Lower lobe of right lung (tissue), 2 donors: ENCODE data around the gene HEMK1. TPM values are rescaled to one million over a fixed set of nuclear protein-coding genes. Genes with fewer than 3 reads are reported as not detected.

ENCODE experiments used
- ATAC-seq, 2 donors: fragments of 200-7000 bp; cut with Tn5 transposase; one replicate each; pipeline ENCODE4 v1.9.1; 2020 to 2022; ENCODE audit warnings: mild to moderate bottlenecking in 2 of 2, moderate library complexity in 2 of 2
- DNase-seq: peaks from one replicate; pipeline ENCODE4 v3.0.0-alpha.2; 2020
- H3K27ac ChIP-seq: fragments of 200-600 bp; one replicate; pipeline ENCODE4 v1.8.0; 2022
- H3K27me3 ChIP-seq: fragments of 200-600 bp; one replicate; pipeline ENCODE4 v1.8.0; 2022; ENCODE audit warnings: low read depth
- H3K36me3 ChIP-seq: fragments of 200-600 bp; one replicate; pipeline ENCODE4 v1.8.0; 2022; ENCODE audit warnings: mild to moderate bottlenecking
- H3K4me1 ChIP-seq: fragments of 200-600 bp; one replicate; pipeline ENCODE4 v1.8.0; 2022
- H3K4me3 ChIP-seq: fragments of 200-600 bp; one replicate; pipeline ENCODE4 v1.8.0; 2022; ENCODE audit warnings: mild to moderate bottlenecking
- H3K9me3 ChIP-seq: fragments of 200-600 bp; one replicate; pipeline ENCODE4 v1.8.0; 2022
- intact Hi-C: fragments of 100-400 bp; cut with DNase I; formaldehyde crosslinking; loops from one replicate; pipeline ENCODE4 v1.11.0; 2022
- total RNA-seq: library from RNA; stranded (reverse); fragmentation: NEBNext Ultra II Directional; extraction: Animal tissue kit (Norgen Biotek cat#: 25700); gene quantifications from one replicate; pipeline ENCODE4 v1.2.1, GENCODE V29; 2021
- TF ChIP-seq, protein P1 (sequence below): fragments of 200-600 bp; IDR thresholded peaks from one replicate; pipeline ENCODE4 v1.8.0; 2022; ENCODE audit warnings: antibody characterized with exemption, mild to moderate bottlenecking
- donor health status: DM: no; HTN: yes; CAD: no; lungs with severe emphysema.

HEMK1 gene
- total RNA-seq, 1 donor from 2014 or later: 28.4 TPM

DNA sequence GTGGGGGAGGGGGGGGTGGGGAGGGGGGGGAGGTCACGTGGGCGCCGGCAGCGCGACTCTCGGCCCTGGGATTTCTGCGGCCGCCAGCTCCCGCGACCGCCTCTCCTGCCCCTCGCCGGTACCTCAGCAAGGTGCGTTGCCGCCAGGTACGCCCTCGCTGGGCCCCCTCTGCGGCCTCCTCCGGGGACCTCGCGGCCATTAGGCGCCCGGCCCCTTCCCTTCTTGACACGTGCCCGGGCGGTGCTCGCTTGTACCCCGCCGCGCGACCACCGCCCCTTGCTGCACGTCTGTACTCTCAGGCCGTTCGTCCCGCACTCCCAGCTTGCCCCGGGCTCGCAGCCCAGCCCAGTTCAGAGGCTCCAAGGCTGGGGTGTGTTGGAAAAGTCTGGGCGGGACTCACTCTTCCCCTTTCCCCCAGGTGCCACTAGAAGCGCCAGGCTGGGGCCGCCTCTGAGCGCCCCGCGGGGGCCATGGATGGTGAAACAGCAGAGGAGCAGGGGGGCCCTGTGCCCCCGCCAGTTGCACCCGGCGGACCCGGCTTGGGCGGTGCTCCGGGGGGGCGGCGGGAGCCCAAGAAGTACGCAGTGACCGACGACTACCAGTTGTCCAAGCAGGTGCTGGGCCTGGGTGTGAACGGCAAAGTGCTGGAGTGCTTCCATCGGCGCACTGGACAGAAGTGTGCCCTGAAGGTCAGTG lies 47.9 kb downstream of the HEMK1 start, which contains the start of gene MAPKAPK3:
TSS of gene MAPKAPK3 (plus strand) at position 56 of the 696 bp plus-strand sequence. CDS start at position 471, 415 bp downstream.
- H3K4me1 ChIP-seq: peaks cover 75% of the 10 kb centered on the region
- peak within 1 kb of the TSS; percentile 95 for H3K27ac ChIP-seq
- peak within 1 kb of the TSS; percentile 85 for H3K4me3 ChIP-seq
- no peaks in the 10 kb centered on the region for H3K9me3 ChIP-seq
- H3K27me3 ChIP-seq: no peaks in the 10 kb centered on the region
- no peaks in the 10 kb centered on the region for H3K36me3 ChIP-seq
- ATAC-seq: peak; percentile 46 to 59
- DNase-seq: no peak
- TF ChIP-seq, protein P1, sequence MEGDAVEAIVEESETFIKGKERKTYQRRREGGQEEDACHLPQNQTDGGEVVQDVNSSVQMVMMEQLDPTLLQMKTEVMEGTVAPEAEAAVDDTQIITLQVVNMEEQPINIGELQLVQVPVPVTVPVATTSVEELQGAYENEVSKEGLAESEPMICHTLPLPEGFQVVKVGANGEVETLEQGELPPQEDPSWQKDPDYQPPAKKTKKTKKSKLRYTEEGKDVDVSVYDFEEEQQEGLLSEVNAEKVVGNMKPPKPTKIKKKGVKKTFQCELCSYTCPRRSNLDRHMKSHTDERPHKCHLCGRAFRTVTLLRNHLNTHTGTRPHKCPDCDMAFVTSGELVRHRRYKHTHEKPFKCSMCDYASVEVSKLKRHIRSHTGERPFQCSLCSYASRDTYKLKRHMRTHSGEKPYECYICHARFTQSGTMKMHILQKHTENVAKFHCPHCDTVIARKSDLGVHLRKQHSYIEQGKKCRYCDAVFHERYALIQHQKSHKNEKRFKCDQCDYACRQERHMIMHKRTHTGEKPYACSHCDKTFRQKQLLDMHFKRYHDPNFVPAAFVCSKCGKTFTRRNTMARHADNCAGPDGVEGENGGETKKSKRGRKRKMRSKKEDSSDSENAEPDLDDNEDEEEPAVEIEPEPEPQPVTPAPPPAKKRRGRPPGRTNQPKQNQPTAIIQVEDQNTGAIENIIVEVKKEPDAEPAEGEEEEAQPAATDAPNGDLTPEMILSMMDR: no peak
- intact Hi-C loops: no loop called here

DNA sequence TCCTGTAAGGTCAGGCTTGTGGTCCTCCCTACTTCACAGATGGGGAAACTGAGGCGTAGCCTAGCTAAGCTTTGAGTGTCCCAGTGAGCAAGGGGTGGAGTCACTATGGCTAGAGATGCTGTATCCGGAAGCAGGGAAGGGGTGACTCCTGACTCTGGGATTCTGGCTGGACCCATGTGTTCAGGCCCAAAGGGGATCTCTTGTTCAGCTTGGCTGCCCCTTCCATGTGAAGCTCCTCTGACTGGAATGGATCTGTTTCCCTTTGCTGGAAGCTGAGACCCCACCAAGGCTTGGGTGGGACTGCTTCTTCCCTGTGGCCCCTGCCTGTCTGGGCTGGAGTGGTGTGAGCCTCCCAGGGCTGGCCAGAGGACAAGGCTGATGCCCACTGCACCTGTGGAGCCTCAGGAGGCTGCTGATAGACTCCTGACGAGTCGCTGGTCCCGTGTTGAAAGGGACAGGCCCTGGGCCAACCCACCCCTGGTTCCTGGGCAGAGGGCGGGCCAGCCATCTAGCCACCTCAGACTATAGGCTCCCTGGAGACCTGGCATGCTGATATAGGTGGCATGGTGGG lies 48.7 kb downstream of the HEMK1 start:
- Histone ChIP-seq H3K4me1 (peaks cover 69% of the 10 kb centered on the region), H3K9me3 (no peaks in the 10 kb centered on the region), H3K27ac (peak overlapping the region; percentile 95), H3K36me3 (no peaks in the 10 kb centered on the region), H3K27me3 (no peaks in the 10 kb centered on the region), H3K4me3 (peak overlapping the region; percentile 85)
- TF ChIP-seq, protein P1: no peak
- ATAC-seq (no peak), DNase-seq (no peak)
- intact Hi-C loops: no loop called here

DNA sequence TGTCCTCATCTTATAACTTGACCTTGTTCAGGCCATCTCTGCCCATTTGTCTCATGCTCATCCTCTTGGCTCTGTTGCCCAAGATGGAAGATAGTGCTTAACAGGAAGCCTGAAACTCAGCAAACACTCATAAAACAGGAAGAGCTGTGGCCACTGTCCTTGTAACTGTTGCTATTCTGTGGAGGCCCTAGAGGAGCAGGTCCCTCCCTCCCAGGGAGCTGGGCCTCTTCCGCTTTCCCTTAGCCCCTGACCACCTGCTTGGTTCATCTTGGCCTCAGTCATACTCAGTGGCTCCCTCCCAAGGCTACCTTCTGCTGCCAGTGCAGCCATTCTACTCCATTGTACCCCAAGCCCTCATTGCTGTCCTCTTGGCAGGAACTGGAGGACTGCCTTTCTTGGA lies 51.1 kb downstream of the HEMK1 start:
- H3K9me3 ChIP-seq: no peaks in the 10 kb centered on the region
- no peaks in the 10 kb centered on the region for H3K36me3 ChIP-seq
- peak; percentile 73 for DNase-seq
- peak overlapping the region; percentile 73 for H3K27ac ChIP-seq
- ATAC-seq: peak in 1 of 2 donors; percentile 11
- TF ChIP-seq, protein P1: no peak
- intact Hi-C loops: no loop called here
- no peaks in the 10 kb centered on the region for H3K27me3 ChIP-seq
- H3K4me1 ChIP-seq: peaks cover 82% of the 10 kb centered on the region
- H3K4me3 ChIP-seq: no peak overlapping the region

DNA sequence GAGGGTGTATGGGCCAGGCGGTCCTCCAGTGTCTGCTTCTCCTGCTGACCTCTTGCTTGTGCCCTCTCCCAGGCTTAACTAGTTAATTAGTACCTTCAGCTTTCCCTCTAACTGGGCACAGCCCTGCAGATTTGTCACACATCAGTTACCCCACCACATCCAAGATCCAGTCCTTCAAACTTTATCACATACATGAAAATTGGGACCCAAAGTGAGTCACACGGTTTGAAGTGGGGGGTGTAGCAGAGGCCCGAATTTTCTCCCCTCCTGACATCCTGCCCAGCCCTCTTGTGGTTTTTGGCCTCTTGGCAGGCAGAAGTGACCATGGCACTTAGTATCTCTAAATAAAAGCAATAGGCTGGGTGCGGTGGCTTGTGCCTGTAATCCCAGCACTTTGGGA lies 51.5 kb downstream of the HEMK1 start:
- intact Hi-C loops: no loop called here
- TF ChIP-seq, protein P1: no peak
- no peak overlapping the region for H3K4me3 ChIP-seq
- no peaks in the 10 kb centered on the region for H3K9me3 ChIP-seq
- peak; percentile 53 for DNase-seq
- ATAC-seq: no peak
- H3K4me1 ChIP-seq: peaks cover 83% of the 10 kb centered on the region
- H3K27ac ChIP-seq: peak overlapping the region; percentile 73
- no peaks in the 10 kb centered on the region for H3K27me3 ChIP-seq
- no peaks in the 10 kb centered on the region for H3K36me3 ChIP-seq

DNA sequence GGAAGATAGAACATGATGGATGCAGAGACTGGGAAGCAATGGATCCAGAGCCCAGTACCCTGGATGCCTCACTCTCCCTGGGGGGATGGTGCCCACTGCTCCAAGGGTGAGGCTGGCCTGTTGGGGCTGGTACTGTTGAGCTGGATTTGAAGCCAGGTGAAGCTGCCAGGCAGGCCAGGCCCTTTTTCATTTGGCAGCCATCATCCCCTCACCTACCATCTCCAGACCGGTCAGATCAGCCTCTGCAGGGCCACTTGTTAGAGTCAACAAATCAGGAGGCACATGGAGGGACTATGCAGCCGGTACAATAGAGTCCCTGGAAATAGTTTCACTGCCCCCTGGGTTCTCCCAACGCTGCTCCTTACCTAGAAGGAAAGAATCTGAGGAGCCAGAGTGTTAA lies 53.6 kb downstream of the HEMK1 start:
- no peak overlapping the region for H3K27ac ChIP-seq
- H3K4me1 ChIP-seq: peaks cover 91% of the 10 kb centered on the region
- DNase-seq: no peak
- H3K36me3 ChIP-seq: no peaks in the 10 kb centered on the region
- intact Hi-C loops: no loop called here
- H3K27me3 ChIP-seq: no peaks in the 10 kb centered on the region
- no peaks in the 10 kb centered on the region for H3K9me3 ChIP-seq
- H3K4me3 ChIP-seq: no peak overlapping the region
- ATAC-seq: no peak
- TF ChIP-seq, protein P1: no peak
